Activated effector memory CD4-positive, alpha-beta T cell treated with anti-CD3 and anti-CD28 coated beads, Interleukin-2, amount 50 U/mL, for 16 hours (primary cell): ENCODE results near the gene ABHD10.
A peak's percentile ranks its signal among the peaks of the same experiment; 100 is the strongest.

ENCODE experiments used
- DNase-seq: peaks from one replicate; pipeline ENCODE4 v3.0.0-alpha.2; 2020

The ABHD10 gene

DNA sequence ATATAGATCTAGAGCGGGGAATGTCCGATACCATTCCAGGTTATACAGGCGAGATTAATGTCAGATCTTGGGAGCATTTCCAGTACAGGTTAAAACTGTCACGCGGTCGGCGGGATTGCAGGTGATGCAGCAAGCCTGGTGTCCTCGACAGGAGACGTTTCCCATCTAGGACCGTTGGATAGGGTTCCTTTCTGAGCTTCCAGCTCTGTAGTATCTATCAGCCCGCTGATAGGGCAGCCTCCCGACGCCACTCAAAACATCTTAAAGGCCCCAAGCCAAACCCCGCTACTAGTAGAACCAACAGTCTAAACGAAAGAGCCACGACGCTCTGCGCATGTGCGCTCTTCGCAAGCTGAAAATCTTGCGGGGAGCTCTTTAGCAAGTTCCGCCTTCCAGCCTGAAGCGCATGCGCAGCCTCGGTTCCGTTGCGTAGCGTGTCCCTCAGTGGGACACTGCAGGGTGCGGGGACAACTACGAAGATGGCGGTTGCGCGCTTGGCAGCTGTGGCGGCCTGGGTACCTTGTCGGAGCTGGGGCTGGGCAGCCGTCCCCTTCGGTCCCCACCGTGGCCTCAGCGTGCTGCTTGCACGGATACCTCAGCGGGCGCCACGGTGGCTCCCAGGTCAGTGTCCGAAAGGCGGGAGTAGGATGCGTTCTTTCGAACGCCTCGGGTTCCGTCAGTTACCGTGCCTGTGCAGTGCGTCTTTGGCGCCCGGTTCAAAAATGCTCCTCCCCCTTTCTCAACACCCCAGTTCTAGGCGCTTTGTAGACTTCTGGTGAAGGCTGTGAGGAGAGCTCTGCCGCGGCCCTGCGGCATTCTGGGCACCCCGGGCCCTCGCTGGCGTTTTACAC lies at the start of gene ABHD10:
TSS of gene ABHD10 (plus strand) at position 444 of the 851 bp plus-strand sequence. CDS start at position 480, 36 bp downstream.
- DNase-seq: peak; percentile 99

DNA sequence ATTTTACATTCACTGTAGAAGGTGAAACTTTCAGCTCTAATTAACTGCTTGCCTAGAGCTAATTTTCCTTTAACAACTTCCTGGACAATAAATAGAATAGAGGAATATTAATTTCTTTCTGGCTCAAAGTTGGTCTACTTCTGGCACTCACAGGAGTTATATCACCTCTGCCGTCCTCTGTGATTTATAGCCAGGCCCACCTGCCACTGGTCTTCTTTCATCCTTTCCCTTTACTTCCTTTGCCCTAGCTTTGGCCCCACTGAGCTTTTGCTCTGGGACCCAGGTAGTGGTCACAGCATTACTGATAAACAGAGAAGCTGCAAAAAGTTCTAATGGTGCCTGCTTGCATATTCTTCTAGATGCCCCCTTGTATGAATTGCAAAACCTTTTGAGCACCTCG lies 49.3 kb upstream of the ABHD10 start:
- DNase-seq: no peak

DNA sequence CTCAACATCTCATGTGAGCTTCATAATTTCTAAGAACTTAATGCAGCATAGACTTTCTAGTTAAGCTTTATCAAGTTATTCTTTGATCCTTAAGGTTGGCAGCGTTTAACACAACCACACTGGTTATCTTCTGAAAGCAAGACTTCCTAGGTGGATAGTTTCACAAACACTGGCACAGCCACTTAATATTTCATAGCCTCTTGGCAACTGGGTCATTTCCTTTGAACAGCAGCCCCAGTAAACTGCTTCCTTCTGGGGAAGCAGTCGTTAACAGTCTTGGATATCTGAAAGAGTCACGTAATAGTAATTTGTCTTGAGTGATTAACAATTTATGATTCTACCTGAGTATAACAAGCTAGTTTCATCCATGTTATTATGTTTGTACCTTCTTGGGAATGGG lies 45.9 kb upstream of the ABHD10 start:
- DNase-seq: no peak

DNA sequence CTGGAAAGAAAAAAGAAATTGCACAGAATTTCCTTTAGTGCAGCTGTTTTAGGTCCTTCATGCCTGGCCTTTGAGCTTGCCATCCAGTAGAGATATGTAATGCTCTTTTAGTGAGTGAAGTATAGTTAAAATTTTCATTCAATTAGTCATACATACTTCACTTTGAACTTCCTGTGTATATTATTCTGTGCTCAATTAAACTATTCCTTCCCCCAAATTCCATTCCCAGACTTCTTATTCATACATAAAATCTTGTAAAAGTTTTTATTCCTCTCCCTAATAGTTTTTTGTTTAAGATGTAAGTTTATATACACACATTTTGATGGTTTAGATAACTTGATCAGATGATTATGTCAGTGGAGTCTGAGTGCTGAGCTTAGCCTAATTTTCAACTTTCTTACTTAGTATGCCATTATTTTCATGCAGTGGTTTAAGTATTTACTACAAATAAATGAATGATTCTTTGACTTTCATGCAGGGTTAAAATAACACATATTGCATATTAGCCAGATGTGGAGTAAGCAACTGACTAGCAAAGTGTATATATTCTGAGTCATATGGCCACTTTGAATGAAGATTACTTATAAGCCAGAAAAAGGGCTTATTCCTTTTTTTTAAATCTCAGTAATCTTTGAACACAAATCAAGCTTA lies 42.5 kb upstream of the ABHD10 start:
- no peak for DNase-seq

DNA sequence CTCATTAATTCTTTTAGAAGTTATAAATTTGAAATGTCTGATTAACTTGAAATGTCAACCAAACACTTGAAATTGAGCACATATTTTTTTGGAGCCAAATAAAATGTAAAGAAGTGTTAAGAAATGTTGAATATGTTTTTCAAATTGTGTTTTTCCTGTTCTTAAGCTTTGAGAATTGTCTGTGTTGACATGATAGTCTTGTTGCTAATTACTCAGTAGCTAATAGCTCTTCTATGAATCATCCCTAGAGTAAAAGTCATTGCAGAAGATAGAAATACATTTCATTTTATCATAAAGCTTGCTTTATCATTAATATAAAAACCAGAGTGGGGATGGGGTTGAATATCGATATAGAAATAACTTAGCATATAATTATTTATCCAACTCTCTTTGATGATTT lies 41.9 kb upstream of the ABHD10 start:
- DNase-seq: no peak

DNA sequence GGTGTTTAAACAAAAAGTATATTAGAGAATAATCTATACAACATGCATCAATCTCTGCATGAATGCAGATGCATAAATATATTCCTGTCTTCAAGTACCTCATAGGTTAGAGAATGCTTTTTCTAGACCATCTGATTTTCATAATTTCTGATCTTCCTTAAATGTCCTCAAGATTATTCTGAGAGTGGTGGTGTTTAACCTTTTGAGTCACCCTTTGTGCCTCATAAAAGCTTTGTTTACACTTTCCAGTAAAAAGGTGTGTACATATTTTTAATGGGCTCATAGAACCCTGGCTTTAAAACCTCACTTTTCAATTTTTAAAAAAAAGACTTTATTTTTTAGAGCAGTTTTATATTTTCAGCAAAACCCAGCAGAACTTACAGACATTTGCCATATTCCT lies 41.0 kb upstream of the ABHD10 start:
- DNase-seq: no peak

DNA sequence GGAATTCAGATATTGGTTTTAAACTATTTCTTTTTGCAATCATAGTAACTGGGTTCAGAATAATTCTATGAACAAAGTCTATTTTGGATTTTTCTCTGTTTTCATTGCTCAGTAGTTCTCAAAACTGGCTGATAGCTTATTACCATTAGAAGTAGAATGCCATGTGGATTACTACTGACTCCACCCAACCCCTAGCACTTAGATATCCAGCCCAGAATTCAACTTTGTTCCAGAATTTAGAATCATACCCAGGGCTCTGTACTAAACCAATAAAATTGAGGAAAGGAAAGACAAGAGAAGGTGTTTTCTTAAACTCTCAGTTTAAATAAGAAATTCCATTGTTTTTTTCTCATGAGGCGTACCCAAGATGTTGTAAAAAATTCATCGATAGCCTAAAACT lies 39.0 kb upstream of the ABHD10 start:
- no peak for DNase-seq

DNA sequence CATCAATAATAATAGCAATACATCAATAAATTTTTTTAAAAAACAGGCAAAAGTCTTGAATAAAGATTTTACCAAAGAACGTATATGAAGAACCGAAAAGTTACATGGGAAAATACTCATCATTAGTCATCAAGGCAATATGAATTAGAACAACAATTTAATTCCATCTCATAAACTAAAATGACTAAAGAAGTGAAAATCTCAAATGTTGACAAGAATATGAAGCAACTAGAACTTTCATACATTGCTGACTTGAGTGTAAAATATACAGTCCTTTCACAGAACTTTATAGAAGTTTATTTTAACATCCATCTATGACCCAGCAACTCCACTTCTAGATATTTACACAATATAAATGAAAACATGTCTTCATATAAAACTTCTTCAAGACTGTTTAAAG lies 35.3 kb upstream of the ABHD10 start:
- no peak for DNase-seq

DNA sequence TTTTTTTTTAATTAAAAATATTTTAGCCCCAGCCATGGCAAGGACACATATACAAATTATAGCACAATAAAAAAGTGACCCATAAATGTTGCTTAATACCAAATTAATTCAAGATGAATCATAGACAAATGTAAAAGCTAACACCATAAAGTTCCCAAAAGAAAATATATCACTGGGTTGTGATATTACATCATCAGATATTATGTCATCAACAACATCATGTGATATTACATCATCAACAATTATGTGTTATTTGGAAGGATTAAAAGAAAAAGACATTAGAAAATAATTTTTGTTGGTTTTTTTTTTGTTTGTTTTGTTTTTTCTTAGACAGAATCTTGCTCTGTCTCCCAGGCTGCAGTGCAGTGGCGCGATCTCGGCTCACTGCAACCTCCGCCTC lies 34.5 kb upstream of the ABHD10 start:
- no peak for DNase-seq

DNA sequence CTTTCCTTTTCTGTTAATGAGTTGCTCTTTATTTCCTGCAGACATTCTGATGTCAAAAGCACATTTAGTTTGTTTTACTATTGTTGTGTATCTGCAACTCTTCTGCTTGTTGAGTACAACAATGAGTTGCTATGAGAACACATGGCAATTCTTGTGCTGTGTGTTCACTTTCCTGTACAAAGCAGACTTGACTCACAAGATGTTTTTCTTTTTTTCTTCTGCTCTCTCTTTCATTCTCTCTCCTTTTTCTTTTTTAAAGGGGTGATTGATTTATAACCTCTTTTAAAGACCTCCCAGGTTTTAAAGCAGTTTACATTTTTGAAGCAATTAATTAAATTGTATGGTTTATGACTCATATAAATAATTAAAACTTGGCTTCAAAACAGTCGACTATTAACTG lies 31.6 kb upstream of the ABHD10 start:
- no peak for DNase-seq

DNA sequence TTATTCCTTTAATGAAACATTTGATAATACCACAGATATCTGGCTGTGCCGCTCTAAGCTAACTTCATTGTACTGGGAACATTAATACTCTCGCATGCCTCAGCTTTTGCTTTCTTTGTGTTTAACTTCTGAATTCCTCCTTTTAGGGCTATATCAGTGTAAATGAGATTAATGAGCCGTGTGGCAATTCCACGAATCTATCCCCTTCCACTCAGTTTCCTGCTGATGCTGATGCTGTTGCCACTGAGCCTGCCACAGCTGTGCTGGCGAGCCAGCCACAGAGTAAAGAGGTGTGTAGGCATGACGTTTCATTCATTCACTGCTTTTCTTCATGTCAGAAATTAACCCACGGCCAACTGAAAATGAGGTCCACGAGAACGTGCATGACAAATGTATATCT lies 30.0 kb upstream of the ABHD10 start:
- no peak for DNase-seq

DNA sequence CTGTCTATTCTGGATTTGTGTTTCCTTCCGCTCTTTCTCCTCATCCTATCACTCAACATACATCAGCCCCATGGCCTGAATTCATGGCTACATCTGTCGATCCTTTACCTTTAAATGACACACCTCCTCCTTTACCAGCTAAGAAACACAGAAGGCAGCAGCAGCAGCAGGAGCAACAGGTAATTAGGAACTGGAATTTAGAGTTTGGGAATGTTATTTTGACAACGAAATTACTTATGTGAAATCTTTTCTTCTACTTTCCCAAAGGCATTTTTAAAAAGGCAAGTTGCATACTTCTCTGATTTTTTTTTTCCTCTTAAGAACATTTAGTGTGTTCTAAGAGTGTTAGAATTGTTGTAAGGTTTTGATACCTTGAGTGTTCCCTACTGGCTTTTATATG lies 29.1 kb upstream of the ABHD10 start:
- DNase-seq: no peak

DNA sequence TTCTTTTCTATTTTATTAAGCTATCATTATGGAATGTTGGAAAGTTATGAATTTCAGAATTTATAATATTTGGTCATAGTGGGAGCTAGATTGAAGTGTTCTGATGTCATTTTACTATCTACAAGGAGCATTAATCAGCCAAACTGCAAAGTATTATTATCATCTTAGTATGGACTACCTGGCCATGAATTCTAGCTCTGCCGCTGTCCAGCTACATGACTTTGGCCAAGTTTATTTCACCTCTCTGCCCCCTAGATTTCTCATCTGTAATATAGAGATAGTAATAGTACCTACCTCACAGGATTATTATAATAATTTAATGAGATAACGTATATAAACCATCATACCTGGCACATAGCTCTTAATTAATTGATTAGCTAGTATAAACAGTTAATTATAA lies 27.8 kb upstream of the ABHD10 start:
- no peak for DNase-seq

DNA sequence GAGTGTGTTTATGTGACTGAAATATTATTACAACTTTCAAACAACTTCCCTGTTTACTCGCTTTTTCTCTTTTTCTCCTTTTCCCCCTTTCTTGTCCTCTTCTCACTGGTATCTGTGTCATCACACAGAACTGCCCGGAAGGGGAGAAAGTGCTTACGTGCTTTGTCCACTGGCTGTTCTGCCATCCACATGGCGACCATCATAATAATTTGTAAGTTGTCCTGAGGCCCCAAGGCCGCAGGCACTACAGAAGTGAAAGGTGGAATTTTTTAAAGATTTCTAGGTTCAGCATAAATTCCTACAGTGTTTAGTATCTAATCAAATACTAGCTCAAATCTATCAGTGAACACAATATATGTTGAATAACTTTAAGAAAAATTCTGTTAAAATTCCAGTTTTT lies 26.7 kb upstream of the ABHD10 start:
- DNase-seq: no peak

DNA sequence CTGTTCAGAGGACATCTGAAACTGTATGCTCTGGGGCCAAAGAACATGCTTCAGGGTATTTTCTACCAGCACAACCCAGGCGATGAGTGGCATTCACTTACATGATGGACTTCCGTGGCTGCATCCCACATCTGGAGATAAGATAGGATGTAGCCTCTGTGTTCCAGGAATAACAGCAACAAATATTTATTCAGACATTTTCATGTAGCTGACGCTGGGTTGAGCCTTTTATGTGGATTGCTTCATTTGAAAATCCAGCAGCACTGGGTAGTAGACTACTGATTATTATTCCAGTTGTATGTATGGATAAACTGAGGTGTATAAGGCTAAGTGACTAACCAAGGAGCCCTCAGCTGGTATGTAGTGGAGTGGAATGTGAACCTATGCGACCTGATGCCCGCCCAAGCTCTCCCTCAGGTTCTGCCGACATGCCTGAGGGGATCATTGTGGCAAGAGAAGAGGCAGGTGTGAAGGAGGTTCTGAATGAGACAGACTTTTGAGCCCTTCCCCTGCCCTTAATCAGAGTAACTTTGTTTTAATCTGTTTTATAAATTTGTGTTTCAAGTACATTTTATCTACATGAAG lies 25.9 kb upstream of the ABHD10 start:
- no peak for DNase-seq

DNA sequence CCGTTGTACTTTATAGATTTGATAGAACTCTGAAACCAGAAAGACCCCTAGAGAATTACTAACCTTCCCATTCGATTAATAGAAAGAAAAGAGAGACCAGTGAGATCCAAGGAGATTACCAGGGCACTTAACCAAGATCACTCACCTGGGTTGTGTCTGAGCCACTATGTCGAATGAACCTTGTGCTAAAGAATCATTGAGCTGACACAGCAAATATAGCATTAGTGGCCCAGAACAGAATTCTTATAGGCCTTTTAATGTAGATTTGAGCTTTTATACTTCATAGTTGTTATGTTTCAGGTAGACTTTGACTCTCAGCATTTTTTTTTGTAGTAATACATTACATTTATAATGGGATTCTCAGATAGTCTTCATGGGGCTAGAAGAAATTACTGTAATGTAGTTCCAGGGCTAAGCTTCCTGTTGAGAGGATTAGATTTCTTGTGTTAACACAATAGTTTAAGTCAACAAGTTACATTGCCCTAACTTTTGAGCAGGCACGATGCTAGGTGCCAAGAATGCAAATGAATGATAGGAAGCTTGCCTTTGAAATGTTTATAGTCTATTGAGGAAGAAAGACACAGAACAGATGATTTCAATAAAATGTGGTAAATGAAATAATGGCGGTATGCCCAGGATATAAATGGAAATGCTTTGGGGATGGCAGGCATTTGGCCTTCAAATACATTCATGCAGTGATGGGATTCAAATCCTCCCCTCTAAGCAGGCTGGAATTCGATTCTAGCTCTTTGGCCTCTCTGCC lies 24.4 kb upstream of the ABHD10 start:
- no peak for DNase-seq

DNA sequence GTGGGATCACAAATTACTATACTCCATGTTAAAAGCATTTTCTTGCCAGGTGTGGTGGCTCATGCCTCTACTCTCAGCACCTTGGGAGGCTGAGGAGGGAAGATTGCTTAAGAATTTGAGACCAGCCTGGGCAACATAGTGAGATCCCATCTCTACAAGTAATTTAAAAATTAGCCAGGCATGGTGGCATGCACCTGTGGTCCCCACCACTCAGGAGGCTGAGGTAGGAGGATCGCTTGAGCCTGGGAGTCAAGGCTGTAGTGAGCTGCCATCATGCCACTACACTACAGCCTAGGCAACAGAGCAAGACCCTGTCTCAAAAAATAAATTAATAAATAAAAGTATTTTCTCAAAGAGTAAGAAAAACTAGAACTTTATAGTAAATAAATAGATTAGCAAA lies 22.9 kb upstream of the ABHD10 start:
- no peak for DNase-seq

DNA sequence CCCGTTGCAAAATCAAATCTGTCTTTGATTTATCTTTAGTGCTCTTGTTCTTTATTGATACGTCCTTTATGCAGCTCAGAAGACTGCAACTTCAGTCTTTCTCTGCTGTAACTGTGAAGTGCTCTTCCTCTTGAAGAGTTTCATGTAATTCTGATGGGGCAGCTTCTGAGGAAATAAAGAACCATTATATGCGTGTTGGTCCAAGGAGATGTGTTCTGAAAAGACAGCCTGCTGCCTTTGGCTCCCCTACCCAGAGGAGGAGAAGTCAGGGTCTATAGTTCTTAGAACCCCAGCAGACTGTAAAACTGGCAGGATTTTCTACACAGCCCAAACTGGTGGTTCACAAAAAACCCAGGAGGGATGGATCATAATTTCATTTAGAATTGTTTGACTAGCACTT lies 22.4 kb upstream of the ABHD10 start:
- no peak for DNase-seq

DNA sequence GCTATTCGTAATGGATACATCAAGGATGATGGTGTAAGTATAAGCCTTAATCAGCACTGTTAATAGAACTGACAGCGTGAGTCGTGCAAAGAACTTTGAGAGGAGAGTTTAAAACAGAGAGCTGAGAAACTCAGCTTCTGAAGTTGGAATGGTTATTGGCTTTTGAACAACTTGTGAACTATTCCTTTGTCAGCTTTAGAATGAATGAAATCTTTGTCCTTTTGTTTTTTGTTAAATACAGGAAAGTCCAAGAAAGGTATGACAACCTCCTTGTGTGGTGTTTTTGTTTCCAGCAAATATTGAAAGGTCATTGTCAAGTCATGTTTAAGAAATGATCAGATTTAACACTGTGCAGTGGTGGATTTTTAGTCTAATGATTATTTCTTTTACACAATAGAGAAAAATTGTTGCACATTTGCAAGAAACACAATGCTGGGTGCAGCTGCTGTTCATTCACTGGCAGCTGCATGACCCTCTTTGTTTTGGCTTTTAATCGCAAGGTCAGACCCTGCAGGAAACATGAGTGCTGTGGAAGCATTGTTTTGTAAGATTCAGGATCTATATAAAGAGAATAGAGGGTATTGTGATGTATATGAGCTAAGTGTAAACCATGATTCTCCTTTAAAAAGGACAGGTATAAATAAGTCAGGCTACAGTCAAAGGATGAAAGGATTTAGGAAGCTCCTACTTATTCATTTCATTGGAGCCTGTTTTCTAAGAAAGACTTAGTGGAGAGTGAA lies 21.7 kb upstream of the ABHD10 start:
- no peak for DNase-seq

DNA sequence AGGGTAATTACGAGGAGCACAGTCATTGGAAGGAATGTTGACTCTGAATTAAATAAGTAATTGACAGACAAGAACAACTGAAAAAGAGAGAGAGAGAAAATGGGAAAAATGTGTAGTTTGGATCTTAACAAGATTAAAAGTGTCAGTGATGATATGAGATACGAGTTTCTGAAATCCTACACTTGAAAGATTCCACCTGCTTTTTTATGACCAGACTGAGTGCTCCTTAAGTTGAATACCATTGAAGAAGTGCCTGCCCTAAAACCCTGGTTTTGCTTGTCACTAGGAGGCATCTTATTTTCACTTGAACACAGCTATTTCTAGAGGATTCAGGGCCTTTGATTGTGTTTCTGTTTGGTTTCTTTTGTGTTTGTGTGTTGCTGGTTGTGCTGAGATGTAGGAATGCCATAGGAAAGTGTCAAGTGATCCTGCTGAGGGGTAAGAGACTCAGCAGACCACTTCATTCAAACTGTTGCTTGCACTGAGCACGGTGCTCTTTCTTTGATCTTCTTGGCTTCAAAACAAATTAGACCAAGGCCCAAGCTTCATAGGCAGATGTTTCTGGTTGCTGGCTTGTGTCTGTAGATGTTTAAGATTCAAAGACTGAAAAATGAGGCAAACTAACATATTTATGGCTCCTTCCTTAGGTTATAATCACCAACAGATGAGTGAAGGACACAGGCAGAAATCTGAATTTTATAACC lies 17.2 kb upstream of the ABHD10 start:
- DNase-seq: no peak

DNA sequence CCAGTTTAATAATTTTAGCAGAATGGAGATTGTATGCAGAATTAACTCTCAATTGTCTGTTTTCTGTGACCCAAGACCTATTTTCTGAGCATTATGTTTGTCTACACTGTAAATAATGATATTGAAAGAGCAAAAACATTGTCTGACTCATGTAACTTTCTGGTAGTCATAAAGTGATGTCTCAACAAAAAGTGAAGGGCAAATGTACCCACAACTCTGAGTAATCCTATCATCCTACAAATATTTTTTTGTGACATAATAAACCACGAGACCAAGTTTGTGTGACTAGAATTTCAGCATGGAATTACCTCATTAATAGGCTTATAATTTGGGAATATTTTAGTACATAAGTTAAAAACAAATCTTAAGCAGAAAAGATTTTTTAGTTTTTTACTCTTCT lies 15.4 kb upstream of the ABHD10 start:
- DNase-seq: no peak

DNA sequence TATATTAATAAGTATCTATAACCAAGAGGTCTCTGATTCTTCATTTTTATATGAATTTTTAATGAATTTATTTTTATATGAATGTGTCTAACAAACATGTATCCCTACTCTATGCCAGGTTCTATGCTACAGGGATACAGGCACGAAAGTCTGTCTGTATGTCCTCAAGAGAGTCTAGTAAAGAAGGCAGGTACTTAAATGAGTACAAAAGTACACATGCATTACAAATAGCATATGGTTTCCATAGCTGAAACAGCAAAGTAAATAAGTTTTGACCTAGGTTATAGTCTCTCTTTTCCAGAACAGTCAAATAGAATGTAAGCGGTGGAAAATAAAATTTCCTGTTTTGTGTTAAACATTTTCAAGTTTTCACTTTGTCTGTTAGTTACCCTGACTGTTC lies 13.3 kb upstream of the ABHD10 start:
- no peak for DNase-seq
